ENCODE data around the gene PRKRA.

- TF ChIP-seq, protein P1, sequence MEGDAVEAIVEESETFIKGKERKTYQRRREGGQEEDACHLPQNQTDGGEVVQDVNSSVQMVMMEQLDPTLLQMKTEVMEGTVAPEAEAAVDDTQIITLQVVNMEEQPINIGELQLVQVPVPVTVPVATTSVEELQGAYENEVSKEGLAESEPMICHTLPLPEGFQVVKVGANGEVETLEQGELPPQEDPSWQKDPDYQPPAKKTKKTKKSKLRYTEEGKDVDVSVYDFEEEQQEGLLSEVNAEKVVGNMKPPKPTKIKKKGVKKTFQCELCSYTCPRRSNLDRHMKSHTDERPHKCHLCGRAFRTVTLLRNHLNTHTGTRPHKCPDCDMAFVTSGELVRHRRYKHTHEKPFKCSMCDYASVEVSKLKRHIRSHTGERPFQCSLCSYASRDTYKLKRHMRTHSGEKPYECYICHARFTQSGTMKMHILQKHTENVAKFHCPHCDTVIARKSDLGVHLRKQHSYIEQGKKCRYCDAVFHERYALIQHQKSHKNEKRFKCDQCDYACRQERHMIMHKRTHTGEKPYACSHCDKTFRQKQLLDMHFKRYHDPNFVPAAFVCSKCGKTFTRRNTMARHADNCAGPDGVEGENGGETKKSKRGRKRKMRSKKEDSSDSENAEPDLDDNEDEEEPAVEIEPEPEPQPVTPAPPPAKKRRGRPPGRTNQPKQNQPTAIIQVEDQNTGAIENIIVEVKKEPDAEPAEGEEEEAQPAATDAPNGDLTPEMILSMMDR (IDR thresholded peaks at IDR 0.05): no peak
- TF ChIP-seq EZH2 (IDR thresholded peaks at IDR 0.05; ENCODE audit: borderline replicate concordance, insufficient read depth, low read depth, low read length, poor library complexity, severe bottlenecking): no peak
These were observed 22.4 kb upstream of the PRKRA start for GRCh38 chr2:178473373-178473772.

Measured in B cell (primary cell).